ENCODE results near the gene MYLK. TPM values are rescaled to one million over a fixed set of nuclear protein-coding genes. Genes with fewer than 3 reads are reported as not detected.
"Not testable (repeated sequence)": the region's sequence is repeated elsewhere in the genome, so short reads cannot be mapped to it uniquely, and the experiment has no call there.

MYLK gene
- total RNA-seq, 2 experiments from 2014 or later, result 0.22 TPM; not detected in 1

GRCh38 chr3:123719061-123719756, 164.9 kb downstream of the MYLK start:
- H3K4me3 ChIP-seq (ENCODE audit: low read length); intact Hi-C loops (cut with DNase I, micrococcal nuclease); H3K36me3 ChIP-seq (ENCODE audit: insufficient read depth, low read length); ATAC-seq (ENCODE audit: poor library complexity); H3K9me3 ChIP-seq (ENCODE audit: control insufficient read depth in 1 of 2, insufficient read depth in 1 of 2, low read length in 2 of 2); H3K27ac Mint-ChIP-seq; H3K27me3 Mint-ChIP-seq; H3K9me3 Mint-ChIP-seq; H3K27me3 ChIP-seq (ENCODE audit: control insufficient read depth in 1 of 2, insufficient read depth in 2 of 2, low read length in 2 of 2); H3K4me1 Mint-ChIP-seq (ENCODE audit: low read depth); POLR2A ChIA-PET; H3K36me3 Mint-ChIP-seq (ENCODE audit: low read depth); H3K4me1 ChIP-seq (ENCODE audit: insufficient read depth, low read length); CTCF ChIA-PET; H3K4me3 Mint-ChIP-seq; H3K27ac ChIP-seq (ENCODE audit: low read depth in 1 of 2, low read length in 2 of 2): not testable (repeated sequence)
- peak; percentile 42 for TF ChIP-seq CTCF (IDR thresholded peaks at IDR 0.05)
- peak in 11 of 14 experiments; percentile 5 to 53 (median 22) for DNase-seq

- H3K27me3 ChIP-seq (ENCODE audit: control insufficient read depth in 1 of 2, insufficient read depth in 2 of 2, low read length in 2 of 2), result no peaks in the 10 kb centered on the region
- no peaks in the 10 kb centered on the region for H3K4me1 Mint-ChIP-seq (ENCODE audit: low read depth)
- DNase-seq (no peak), ATAC-seq (ENCODE audit: poor library complexity) (no peak)
- H3K27ac ChIP-seq (ENCODE audit: low read depth in 1 of 2, low read length in 2 of 2), result no peak overlapping the region
- H3K9me3 ChIP-seq (ENCODE audit: control insufficient read depth in 1 of 2, insufficient read depth in 1 of 2, low read length in 2 of 2), result no peaks in the 10 kb centered on the region
- H3K36me3 Mint-ChIP-seq (ENCODE audit: low read depth), result no peaks in the 10 kb centered on the region
- no peak overlapping the region for H3K4me3 Mint-ChIP-seq
- H3K4me1 ChIP-seq (ENCODE audit: insufficient read depth, low read length), result no peaks in the 10 kb centered on the region
- CTCF ChIA-PET, result no interaction called here
- intact Hi-C loops (cut with DNase I, micrococcal nuclease), result no loop called here
- H3K36me3 ChIP-seq (ENCODE audit: insufficient read depth, low read length), result no peaks in the 10 kb centered on the region
- no peaks in the 10 kb centered on the region for H3K27me3 Mint-ChIP-seq
- POLR2A ChIA-PET, result no interaction called here
- no peaks in the 10 kb centered on the region for H3K9me3 Mint-ChIP-seq
- H3K27ac Mint-ChIP-seq, result no peak overlapping the region
- TF ChIP-seq CTCF (IDR thresholded peaks at IDR 0.05), result no peak
- H3K4me3 ChIP-seq (ENCODE audit: low read length), result no peak overlapping the region
These were observed 166.0 kb downstream of the MYLK start for GRCh38 chr3:123718108-123718507.

GRCh38 chr3:123717451-123717850, 166.7 kb downstream of the MYLK start:
- H3K4me3 Mint-ChIP-seq; ATAC-seq (ENCODE audit: poor library complexity); H3K36me3 ChIP-seq (ENCODE audit: insufficient read depth, low read length); H3K27ac ChIP-seq (ENCODE audit: low read depth in 1 of 2, low read length in 2 of 2); H3K27me3 Mint-ChIP-seq; DNase-seq; H3K9me3 Mint-ChIP-seq; H3K4me1 Mint-ChIP-seq (ENCODE audit: low read depth); CTCF ChIA-PET; H3K4me1 ChIP-seq (ENCODE audit: insufficient read depth, low read length); H3K36me3 Mint-ChIP-seq (ENCODE audit: low read depth); H3K27ac Mint-ChIP-seq; H3K9me3 ChIP-seq (ENCODE audit: control insufficient read depth in 1 of 2, insufficient read depth in 1 of 2, low read length in 2 of 2); intact Hi-C loops (cut with DNase I, micrococcal nuclease); POLR2A ChIA-PET; H3K27me3 ChIP-seq (ENCODE audit: control insufficient read depth in 1 of 2, insufficient read depth in 2 of 2, low read length in 2 of 2); H3K4me3 ChIP-seq (ENCODE audit: low read length): not testable (repeated sequence)

GRCh38 chr3:123716411-123716810, 167.7 kb downstream of the MYLK start:
- Mint-ChIP-seq H3K4me3 (no peak overlapping the region), H3K4me1 (ENCODE audit: low read depth) (no peaks in the 10 kb centered on the region), H3K27ac (no peak overlapping the region), H3K9me3 (no peaks in the 10 kb centered on the region), H3K36me3 (ENCODE audit: low read depth) (no peaks in the 10 kb centered on the region), H3K27me3 (no peaks in the 10 kb centered on the region)
- no peak for TF ChIP-seq CTCF (IDR thresholded peaks at IDR 0.05)
- DNase-seq (no peak), ATAC-seq (ENCODE audit: poor library complexity) (no peak)
- ChIA-PET CTCF (no interaction called here), POLR2A (no interaction called here)
- no peak overlapping the region for H3K27ac ChIP-seq (ENCODE audit: low read depth in 1 of 2, low read length in 2 of 2)
- no peaks in the 10 kb centered on the region for H3K36me3 ChIP-seq (ENCODE audit: insufficient read depth, low read length)
- H3K4me3 ChIP-seq (ENCODE audit: low read length), result no peak overlapping the region
- H3K27me3 ChIP-seq (ENCODE audit: control insufficient read depth in 1 of 2, insufficient read depth in 2 of 2, low read length in 2 of 2), result no peaks in the 10 kb centered on the region
- H3K9me3 ChIP-seq (ENCODE audit: control insufficient read depth in 1 of 2, insufficient read depth in 1 of 2, low read length in 2 of 2), result no peaks in the 10 kb centered on the region
- intact Hi-C loops (cut with DNase I, micrococcal nuclease), result no loop called here
- no peaks in the 10 kb centered on the region for H3K4me1 ChIP-seq (ENCODE audit: insufficient read depth, low read length)
